GM19193 (cell line): ENCODE results near the gene ACCS.

Experiments
- POLR2A ChIP-seq: IDR thresholded peaks from 4 replicates; pipeline ENCODE4 v1.6.1; 2011; ENCODE audit not compliant: insufficient read depth, insufficient read length; ENCODE audit errors: extremely low read depth

The ACCS gene

DNA sequence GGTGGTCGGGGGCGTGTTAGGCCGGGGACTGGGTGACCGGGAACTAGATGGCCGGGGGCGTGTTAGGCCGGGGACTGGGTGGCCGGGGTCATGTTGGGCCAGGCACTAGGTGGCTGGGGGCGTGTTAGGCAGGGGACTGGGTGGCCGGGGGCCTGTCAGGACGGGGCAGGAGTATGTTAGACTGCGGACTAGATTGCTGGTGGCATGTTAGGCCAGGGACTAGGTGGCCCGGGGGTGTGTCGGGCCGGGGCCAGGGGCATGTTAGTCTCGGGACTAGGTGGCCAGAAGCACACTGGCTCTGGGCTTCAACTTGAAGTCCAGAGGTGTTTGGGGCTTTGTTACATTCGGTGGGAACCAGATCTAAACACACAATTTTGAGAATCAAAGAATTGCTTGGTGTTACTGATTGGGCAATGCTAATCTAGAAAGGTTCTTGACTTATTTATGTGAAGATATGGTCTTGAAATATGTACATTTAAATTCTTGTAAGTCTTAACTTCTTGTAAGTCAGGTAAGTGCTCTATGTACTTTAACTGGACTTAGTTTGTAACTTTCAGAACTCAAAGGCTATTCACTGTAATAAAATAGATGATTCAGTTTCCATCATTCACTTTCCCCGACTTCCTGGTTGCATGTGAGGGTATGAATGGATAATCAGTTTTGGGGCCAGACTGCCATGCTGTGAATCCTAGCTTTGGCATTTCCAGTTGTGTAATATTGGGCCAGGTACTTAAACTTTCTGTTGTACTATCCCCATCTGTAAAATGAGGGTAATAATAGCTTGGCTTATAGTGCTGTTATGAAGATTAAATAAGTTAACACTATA is 30.5 kb downstream of the ACCS start:
- no peak for TF ChIP-seq POLR2A

DNA sequence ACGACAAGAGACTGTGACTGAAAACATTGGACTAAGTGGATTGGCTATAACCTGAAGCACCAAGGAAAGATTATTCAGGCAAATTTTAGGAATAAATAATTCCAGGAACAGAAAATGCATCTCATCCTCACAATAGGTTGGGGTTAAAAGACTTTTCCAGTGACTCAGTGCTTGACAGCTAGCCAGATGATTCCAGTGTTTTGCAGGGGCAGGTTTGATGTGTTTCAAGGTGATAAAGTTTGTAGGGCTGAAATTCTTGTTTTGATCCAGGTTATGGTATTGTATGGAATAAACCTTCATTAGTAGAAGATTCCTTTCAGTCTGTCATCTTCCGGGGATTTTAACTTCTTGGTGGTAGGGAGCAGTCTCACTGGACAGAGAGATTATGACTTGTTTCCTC is 31.8 kb downstream of the ACCS start:
- no peak for TF ChIP-seq POLR2A

DNA sequence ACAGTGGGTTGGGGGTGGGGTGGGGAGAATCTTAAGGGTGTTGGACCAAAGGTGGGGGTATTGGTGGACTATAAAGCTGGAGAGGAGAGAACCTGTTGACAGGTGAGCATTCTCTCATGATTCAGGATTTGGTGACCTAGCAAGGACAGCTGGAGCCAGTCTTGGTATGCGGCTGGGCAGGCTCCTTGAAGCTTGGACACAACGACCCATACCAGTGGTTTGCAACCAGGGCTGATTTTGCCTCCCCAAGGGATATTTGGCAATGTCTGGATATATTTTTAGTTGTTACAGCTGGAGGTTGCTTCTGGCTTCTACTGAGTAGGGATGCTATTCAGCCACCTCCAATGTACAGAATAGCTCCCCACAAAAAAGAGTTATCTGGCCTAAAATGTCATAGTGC is 35.0 kb downstream of the ACCS start:
- TF ChIP-seq POLR2A, result no peak

DNA sequence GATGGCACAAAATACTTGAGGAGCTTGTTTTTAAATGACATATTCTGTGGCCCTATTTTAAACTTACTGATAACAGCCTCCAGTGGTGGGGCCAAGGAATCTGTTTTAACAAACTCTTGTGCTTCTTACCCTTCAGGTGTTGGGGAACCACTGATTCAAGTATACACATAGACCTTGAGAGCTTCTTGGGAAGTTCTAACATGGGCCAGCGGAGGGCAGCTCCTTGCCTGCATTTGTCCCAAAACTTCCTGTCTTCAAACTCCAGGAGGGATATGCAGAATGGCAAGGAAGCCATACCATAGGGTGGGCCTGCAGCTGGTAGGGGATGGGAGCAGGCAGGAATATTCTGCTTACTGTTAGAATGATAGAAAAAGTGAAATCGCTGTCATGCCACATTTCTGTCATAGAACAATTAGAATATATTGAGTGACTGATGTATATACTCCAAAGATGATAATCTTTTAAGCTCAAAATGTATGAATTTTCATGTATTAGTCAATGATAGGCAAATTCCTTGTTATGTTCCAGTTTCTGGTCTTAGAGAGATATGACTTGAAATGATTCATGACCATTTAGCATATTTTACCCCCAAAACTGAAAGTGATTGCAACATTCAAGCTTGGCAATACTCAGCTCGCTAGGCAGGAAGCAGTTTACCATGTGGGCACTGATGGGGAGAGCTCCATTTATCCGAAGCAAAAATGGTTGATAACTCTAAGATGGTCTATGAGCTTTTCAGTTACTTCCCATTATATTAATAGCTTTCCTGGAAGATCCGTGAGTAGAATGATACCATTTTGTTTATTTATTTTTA is 38.6 kb downstream of the ACCS start:
- TF ChIP-seq POLR2A, result no peak

DNA sequence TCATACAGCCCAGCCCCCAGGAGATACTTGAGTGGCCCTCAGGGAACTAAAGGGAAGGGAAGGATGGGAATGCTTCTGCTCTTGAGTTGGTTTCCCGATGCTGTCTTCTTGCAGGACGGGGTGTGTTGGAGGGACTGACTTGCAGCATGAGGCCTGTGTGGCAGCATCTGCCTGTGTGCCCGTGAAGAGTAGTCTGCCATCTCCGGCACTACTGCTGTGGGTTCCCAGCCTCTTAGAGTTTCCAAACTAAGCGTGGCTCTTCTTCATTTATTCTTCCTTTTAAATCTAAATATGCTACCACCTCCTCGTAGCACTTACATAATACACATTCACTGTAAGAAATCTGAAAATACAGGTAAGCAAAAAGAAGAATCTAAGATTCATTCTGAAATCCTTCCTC is 42.2 kb downstream of the ACCS start:
- no peak for TF ChIP-seq POLR2A

DNA sequence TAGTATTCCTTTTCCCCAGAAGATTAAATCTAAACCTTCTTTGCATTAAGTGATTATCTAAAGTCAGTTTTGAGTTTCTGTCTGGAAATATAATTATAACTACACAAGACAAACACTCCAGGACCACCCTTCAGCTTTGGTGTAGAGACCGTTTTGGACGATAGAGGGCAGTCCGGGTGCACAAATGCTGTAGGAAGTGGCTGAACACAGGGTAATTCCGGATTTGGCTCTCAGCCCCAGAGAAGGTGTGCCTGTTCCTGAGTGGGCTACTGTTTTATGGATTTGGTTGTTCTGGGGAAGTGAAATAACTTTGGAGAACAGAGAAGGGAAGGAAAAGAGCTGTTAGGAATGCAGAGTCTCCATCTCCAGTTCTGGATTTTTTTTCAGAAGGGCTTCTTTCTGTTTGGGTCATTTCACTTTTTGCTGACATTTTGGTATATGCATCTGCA is 44.2 kb downstream of the ACCS start:
- TF ChIP-seq POLR2A, result no peak

DNA sequence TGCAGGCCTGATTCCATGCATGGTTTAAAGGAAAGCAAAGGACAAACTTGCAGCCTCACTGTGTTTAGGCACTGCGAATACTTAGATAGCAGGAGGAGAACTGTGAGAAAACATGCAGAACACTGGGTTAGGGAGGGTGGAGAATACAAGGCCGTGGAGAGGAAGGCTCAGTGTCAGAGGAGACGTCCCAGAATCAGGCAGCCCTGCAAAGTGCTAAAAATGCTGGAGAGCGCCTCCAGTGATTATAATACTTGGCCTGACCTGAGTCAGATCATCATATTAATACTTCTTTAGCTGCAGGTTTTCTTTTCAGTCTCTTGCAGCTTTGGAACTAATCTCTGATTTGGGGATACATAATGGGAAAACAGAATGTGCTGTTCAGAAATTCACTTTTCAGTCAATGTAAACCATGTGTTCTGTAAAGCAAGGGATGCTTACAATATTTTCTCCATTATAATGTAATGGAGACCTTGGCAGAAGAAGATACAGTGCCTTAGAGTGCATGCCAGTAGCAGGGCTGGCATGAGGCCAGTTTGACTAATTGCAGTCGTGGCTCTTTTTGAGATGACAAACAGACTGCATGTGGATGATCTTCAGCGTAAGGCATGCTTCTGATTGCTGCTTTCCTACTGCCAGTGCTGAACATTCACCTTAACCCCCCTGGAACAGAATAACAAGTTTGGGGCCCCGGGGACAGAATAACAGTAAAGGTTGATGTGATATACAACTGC is 46.2 kb downstream of the ACCS start:
- TF ChIP-seq POLR2A, result no peak

DNA sequence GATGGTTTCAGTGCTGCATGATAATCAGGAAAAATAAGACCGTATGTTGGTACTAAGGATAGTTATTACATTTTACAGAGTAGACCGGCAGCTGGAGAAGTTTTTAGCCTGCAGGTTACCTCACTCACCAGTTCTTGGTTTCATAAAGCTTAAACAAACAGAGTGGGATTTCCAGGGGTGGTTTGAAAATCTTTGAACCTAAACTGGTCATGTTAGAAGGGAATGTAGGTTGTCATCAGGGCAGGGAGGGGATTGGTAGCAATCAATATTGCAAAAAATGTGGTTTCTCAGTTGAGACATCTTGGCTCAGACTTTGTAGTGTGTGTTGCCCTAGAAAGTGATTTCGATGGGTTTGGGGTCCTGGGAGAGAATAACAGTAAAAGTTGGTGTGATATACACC is 46.9 kb downstream of the ACCS start:
- no peak for TF ChIP-seq POLR2A

DNA sequence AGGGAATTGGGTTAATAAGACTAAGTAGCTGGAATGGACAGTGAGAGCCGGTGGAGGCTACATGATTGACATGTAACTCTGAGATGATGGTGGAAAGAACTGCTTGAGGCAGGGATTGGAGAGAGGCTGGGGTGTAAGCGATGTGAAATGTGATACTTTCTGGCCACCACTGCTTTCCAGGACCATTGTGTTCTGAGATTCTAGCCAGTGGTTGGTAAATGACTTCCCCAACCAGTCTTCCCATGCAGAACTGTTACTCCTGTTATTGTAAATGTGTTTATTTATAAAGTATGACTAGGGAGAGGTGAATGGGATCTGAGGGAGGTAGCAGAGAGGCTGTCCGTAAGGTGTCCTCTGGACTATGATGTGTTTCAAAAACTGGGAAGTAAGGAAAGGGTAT is 47.5 kb downstream of the ACCS start:
- TF ChIP-seq POLR2A, result no peak

DNA sequence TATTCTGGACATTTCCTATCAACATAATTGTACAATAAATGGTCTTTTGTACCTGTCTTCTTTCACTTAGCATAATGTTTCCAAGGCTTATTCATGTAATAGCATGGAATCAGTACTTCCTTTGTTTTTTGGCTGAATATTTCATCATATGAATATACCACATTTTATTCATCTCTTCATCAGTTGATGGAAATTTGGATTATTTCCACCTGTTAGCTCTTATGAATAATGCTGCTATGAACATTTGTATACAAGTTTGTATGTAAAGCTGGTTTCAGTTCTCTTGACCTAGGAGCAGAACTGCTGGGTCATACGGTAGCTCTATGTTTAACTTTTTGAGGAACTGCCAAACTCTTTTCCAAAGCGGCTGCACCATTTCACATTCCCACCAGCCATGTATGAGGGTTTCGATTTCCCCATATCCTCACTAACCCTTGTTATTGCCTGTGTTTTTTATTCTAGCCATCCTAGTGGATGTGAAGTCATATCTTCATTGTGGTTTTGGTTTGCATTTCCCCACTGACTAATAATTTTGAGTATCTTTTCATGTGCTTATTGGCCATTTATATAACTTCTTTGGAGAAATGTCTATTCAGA is 50.3 kb downstream of the ACCS start:
- TF ChIP-seq POLR2A, result no peak

DNA sequence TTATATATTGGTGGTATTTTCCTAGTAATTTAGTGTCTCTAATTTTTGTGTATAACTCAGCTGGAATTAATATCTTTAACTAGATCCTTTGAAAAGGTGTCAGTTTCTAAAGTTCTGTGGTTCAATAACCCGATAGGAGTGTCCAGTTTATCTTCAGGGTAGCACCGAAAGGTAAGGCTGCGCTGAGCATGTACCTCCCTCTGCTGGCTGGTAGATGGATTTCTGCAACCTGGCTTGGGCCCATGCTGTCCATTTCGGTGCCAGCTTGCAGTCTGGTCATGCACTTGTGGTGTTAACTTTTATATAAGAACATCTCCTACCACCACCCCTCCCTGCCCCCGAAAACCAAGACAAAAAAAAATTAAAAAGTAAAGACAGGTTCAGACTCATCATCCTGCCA is 54.1 kb downstream of the ACCS start:
- no peak for TF ChIP-seq POLR2A

DNA sequence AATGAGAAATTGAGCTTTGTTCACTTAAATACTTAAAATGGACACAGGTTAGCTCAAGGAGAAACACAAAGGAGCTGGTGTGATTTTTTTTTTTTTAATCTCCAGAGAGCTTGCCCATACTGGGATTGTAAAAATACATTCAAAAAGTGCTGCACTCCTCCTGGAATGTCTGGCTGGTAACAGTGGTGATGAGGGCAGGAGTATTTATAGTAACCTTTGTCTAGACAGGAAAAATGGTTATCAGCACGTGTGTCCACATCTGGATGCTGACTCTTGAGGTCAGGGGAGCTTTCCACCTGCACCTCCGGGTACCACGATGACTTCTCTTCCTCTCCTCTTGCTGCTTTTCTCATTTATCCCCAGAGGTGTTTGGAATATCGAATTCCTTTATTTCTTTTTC is 59.5 kb downstream of the ACCS start:
- no peak for TF ChIP-seq POLR2A

DNA sequence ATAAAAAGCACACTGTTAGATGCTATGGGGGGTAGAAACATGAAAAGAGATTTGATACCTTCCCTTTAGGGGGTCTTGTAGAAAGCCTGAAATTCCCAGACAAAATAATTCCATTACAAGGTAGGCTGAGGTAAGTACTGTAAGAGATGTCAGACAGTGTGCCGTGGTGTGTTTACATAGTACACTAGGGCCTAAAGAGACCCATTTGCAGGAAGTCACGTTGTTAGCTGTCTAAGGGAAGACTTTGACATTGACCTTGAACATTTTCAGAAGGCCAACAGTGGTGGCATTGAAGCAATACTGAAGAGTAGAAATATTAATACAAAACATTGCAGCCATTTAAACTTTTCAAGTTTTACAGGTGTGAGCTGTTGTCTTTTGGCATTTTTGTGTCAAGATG is 60.2 kb downstream of the ACCS start:
- no peak for TF ChIP-seq POLR2A

DNA sequence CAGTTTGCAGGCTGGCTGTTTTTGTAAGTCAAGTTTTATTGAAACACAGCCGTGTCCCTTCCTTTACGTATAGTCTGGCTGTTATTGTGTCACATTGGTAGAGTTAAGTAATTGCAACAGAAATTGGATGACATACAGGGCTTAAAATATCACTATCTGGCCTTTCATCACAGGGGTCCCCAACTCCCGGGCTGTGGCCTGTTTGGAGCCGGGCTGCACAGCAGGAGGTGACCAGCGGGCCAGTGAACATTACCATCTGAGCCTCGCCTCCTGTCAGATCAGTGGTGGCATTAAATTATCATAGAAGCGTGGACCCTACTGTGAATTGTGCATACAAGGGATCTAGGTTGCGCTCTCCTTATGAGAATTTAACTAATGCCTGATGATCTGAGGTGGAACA is 61.1 kb downstream of the ACCS start:
- TF ChIP-seq POLR2A, result no peak

DNA sequence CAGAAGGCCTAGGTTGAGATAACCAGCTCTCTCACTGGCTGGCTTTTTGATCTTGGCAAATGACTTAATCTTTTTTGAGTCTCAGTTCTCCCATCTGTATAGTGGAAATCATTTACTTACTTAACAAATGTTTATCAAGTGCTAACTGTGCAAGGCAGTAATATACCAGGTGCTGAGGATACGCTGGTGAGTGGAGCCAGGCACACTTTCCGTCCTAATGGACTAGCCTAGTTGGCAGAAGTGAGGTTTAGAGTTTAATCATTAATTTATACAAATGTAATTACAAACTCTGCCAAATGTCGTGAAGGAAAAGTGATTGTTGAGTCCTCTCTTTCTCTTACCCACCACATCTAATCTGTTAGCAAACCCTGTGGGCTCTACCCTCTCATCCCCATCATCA is 62.7 kb downstream of the ACCS start:
- no peak for TF ChIP-seq POLR2A
